ENCODE results near the gene SLC25A30.

The SLC25A30 gene

GRCh38 chr13:45413826-45414307, 4.3 kb downstream of the SLC25A30 start:
- peaks cover 13% of the 10 kb centered on the region for H3K36me3 Mint-ChIP-seq (ENCODE audit: low read depth)
- H3K27me3 Mint-ChIP-seq: no peaks in the 10 kb centered on the region
- H3K27ac Mint-ChIP-seq: no peak overlapping the region
- H3K9me3 Mint-ChIP-seq: no peaks in the 10 kb centered on the region
- no peak for DNase-seq
- H3K4me1 Mint-ChIP-seq: peaks cover 34% of the 10 kb centered on the region
- no peak for ATAC-seq
- H3K4me3 Mint-ChIP-seq: no peak overlapping the region

- ATAC-seq (no peak), DNase-seq (no peak)
- H3K27me3 Mint-ChIP-seq: no peaks in the 10 kb centered on the region
- peaks cover 21% of the 10 kb centered on the region for H3K36me3 Mint-ChIP-seq (ENCODE audit: low read depth)
- no peak overlapping the region for H3K27ac Mint-ChIP-seq
- peaks cover 29% of the 10 kb centered on the region for H3K4me1 Mint-ChIP-seq
- H3K9me3 Mint-ChIP-seq: no peaks in the 10 kb centered on the region
- no peak overlapping the region for H3K4me3 Mint-ChIP-seq
Measured at GRCh38 chr13:45412274-45413049, 5.7 kb downstream of the SLC25A30 start.

- ATAC-seq (no peak), DNase-seq (no peak)
- Mint-ChIP-seq H3K27me3 (no peaks in the 10 kb centered on the region), H3K4me3 (no peak overlapping the region), H3K9me3 (no peaks in the 10 kb centered on the region), H3K4me1 (peaks cover 21% of the 10 kb centered on the region), H3K36me3 (ENCODE audit: low read depth) (peaks cover 23% of the 10 kb centered on the region), H3K27ac (no peak overlapping the region)
Measured at GRCh38 chr13:45411631-45412030, 6.5 kb downstream of the SLC25A30 start.

GRCh38 chr13:45411221-45411620, 7.0 kb downstream of the SLC25A30 start:
- peaks cover 27% of the 10 kb centered on the region for H3K36me3 Mint-ChIP-seq (ENCODE audit: low read depth)
- H3K27me3 Mint-ChIP-seq: no peaks in the 10 kb centered on the region
- H3K4me1 Mint-ChIP-seq: peaks cover 21% of the 10 kb centered on the region
- no peaks in the 10 kb centered on the region for H3K9me3 Mint-ChIP-seq
- H3K4me3 Mint-ChIP-seq: no peak overlapping the region
- ATAC-seq: no peak
- DNase-seq: no peak
- H3K27ac Mint-ChIP-seq: no peak overlapping the region

GRCh38 chr13:45410466-45410865, 7.7 kb downstream of the SLC25A30 start:
- H3K4me3 Mint-ChIP-seq: no peak overlapping the region
- ATAC-seq (no peak), DNase-seq (no peak)
- no peaks in the 10 kb centered on the region for H3K27me3 Mint-ChIP-seq
- H3K36me3 Mint-ChIP-seq (ENCODE audit: low read depth): peaks cover 27% of the 10 kb centered on the region
- no peaks in the 10 kb centered on the region for H3K9me3 Mint-ChIP-seq
- H3K27ac Mint-ChIP-seq: no peak overlapping the region
- H3K4me1 Mint-ChIP-seq: peaks cover 21% of the 10 kb centered on the region

GRCh38 chr13:45410001-45410400, 8.2 kb downstream of the SLC25A30 start:
- Mint-ChIP-seq H3K27me3 (no peaks in the 10 kb centered on the region), H3K27ac (no peak overlapping the region), H3K4me1 (peaks cover 18% of the 10 kb centered on the region), H3K9me3 (no peaks in the 10 kb centered on the region), H3K4me3 (no peak overlapping the region), H3K36me3 (ENCODE audit: low read depth) (peaks cover 31% of the 10 kb centered on the region)
- ATAC-seq: no peak
- no peak for DNase-seq

GRCh38 chr13:45406421-45406820, 11.8 kb downstream of the SLC25A30 start:
- Mint-ChIP-seq H3K27ac (peak overlapping the region; percentile 23), H3K4me1 (peaks cover 7% of the 10 kb centered on the region), H3K9me3 (no peaks in the 10 kb centered on the region), H3K4me3 (no peak overlapping the region), H3K27me3 (no peaks in the 10 kb centered on the region), H3K36me3 (ENCODE audit: low read depth) (peaks cover 47% of the 10 kb centered on the region)
- ATAC-seq: no peak
- DNase-seq: no peak

- Mint-ChIP-seq H3K9me3 (no peaks in the 10 kb centered on the region), H3K36me3 (ENCODE audit: low read depth) (peaks cover 39% of the 10 kb centered on the region), H3K4me3 (no peak overlapping the region), H3K4me1 (peaks cover 23% of the 10 kb centered on the region), H3K27ac (no peak overlapping the region), H3K27me3 (no peaks in the 10 kb centered on the region)
- DNase-seq: no peak
- ATAC-seq: no peak
Measured at GRCh38 chr13:45403081-45403480, 15.1 kb downstream of the SLC25A30 start.

- Mint-ChIP-seq H3K9me3 (no peaks in the 10 kb centered on the region), H3K27ac (no peak overlapping the region), H3K4me3 (no peak overlapping the region), H3K4me1 (peaks cover 27% of the 10 kb centered on the region), H3K36me3 (ENCODE audit: low read depth) (peaks cover 43% of the 10 kb centered on the region), H3K27me3 (no peaks in the 10 kb centered on the region)
- ATAC-seq (no peak), DNase-seq (no peak)
Measured at GRCh38 chr13:45402641-45403040, 15.5 kb downstream of the SLC25A30 start.

GRCh38 chr13:45401314-45401713, 16.9 kb downstream of the SLC25A30 start:
- Mint-ChIP-seq H3K36me3 (ENCODE audit: low read depth) (peaks cover 37% of the 10 kb centered on the region), H3K27ac (no peak overlapping the region), H3K9me3 (no peaks in the 10 kb centered on the region), H3K4me3 (no peak overlapping the region), H3K4me1 (peaks cover 37% of the 10 kb centered on the region), H3K27me3 (no peaks in the 10 kb centered on the region)
- no peak for ATAC-seq
- no peak for DNase-seq

- H3K27ac Mint-ChIP-seq: peak overlapping the region; percentile 46
Measured at GRCh38 chr13:45398877-45399276, 19.3 kb downstream of the SLC25A30 start.

GRCh38 chr13:45396533-45397095, 21.6 kb downstream of the SLC25A30 start:
- Mint-ChIP-seq H3K27ac (peak overlapping the region; percentile 86), H3K4me1 (peaks cover 60% of the 10 kb centered on the region), H3K27me3 (no peaks in the 10 kb centered on the region), H3K4me3 (no peak overlapping the region), H3K9me3 (no peaks in the 10 kb centered on the region), H3K36me3 (ENCODE audit: low read depth) (peaks cover 30% of the 10 kb centered on the region)
- ATAC-seq (no peak), DNase-seq (no peak)

More at GRCh38 chr13:45398877-45399276, 19.3 kb downstream of the SLC25A30 start:
- Mint-ChIP-seq H3K36me3 (ENCODE audit: low read depth) (peaks cover 39% of the 10 kb centered on the region), H3K4me3 (no peak overlapping the region), H3K9me3 (no peaks in the 10 kb centered on the region), H3K27me3 (no peaks in the 10 kb centered on the region), H3K4me1 (peaks cover 59% of the 10 kb centered on the region)
- DNase-seq (peak; percentile 18), ATAC-seq (no peak)

GRCh38 chr13:45393941-45394570, 24.1 kb downstream of the SLC25A30 start:
- Mint-ChIP-seq H3K36me3 (ENCODE audit: low read depth) (peaks cover 26% of the 10 kb centered on the region), H3K4me3 (no peak overlapping the region), H3K9me3 (no peaks in the 10 kb centered on the region), H3K4me1 (peaks cover 48% of the 10 kb centered on the region), H3K27me3 (no peaks in the 10 kb centered on the region), H3K27ac (no peak overlapping the region)
- ATAC-seq (no peak), DNase-seq (peak; percentile 46)

- no peak overlapping the region for H3K4me3 Mint-ChIP-seq
Measured at GRCh38 chr13:45392811-45393210, 25.4 kb downstream of the SLC25A30 start.

GRCh38 chr13:45391926-45392325, 26.2 kb downstream of the SLC25A30 start:
- Mint-ChIP-seq H3K27me3 (no peaks in the 10 kb centered on the region), H3K9me3 (no peaks in the 10 kb centered on the region), H3K4me1 (peaks cover 35% of the 10 kb centered on the region), H3K27ac (no peak overlapping the region), H3K36me3 (ENCODE audit: low read depth) (peaks cover 23% of the 10 kb centered on the region), H3K4me3 (no peak overlapping the region)
- no peak for ATAC-seq
- DNase-seq: no peak

More at GRCh38 chr13:45392811-45393210, 25.4 kb downstream of the SLC25A30 start:
- H3K27me3 Mint-ChIP-seq: no peaks in the 10 kb centered on the region
- no peaks in the 10 kb centered on the region for H3K9me3 Mint-ChIP-seq
- H3K27ac Mint-ChIP-seq: no peak overlapping the region
- peaks cover 36% of the 10 kb centered on the region for H3K4me1 Mint-ChIP-seq
- DNase-seq (no peak), ATAC-seq (no peak)
- peaks cover 20% of the 10 kb centered on the region for H3K36me3 Mint-ChIP-seq (ENCODE audit: low read depth)
